Hepatocyte (in vitro differentiated cells): ENCODE measurements around the gene CLINT1.

Experiments used
- EZH2phosphoT487 ChIP-seq: fragments of 200-600 bp; sonication (generic); IDR thresholded peaks from one replicate; pipeline ENCODE4 v1.6.1; 2018; ENCODE audit warnings: antibody characterized with exemption, mild to moderate bottlenecking, low read depth, moderate library complexity; ENCODE audit not compliant: unreplicated experiment, severe bottlenecking
- TF ChIP-seq, protein P1 (sequence below): fragments of 200-600 bp; sonication (generic); IDR thresholded peaks from 2 replicates; pipeline ENCODE4 v1.5.1; 2016; ENCODE audit warnings: antibody characterized with exemption, mild to moderate bottlenecking; ENCODE audit not compliant: poor library complexity

DNA sequence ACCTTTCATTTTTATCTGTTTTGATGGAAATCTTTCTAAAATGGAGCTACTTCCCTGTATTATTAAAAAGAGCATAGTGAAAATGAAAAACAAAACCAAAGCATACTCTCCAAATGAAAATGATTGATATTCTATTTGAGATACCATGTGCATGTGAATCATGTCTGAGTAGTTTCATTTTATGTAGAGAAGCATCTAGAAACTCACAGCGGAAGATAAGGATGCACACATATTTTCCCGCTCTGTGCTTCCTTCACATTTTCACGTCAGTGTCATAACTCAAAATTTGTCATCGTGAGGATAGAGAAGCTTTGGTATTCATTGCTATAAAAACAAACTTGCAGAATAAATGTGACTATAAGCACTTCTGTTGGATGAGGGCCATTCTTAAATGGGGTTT lies 34.0 kb upstream of the CLINT1 start:
- TF ChIP-seq, protein P1, sequence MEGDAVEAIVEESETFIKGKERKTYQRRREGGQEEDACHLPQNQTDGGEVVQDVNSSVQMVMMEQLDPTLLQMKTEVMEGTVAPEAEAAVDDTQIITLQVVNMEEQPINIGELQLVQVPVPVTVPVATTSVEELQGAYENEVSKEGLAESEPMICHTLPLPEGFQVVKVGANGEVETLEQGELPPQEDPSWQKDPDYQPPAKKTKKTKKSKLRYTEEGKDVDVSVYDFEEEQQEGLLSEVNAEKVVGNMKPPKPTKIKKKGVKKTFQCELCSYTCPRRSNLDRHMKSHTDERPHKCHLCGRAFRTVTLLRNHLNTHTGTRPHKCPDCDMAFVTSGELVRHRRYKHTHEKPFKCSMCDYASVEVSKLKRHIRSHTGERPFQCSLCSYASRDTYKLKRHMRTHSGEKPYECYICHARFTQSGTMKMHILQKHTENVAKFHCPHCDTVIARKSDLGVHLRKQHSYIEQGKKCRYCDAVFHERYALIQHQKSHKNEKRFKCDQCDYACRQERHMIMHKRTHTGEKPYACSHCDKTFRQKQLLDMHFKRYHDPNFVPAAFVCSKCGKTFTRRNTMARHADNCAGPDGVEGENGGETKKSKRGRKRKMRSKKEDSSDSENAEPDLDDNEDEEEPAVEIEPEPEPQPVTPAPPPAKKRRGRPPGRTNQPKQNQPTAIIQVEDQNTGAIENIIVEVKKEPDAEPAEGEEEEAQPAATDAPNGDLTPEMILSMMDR: no peak
- TF ChIP-seq EZH2phosphoT487: no peak
